GM13976 (cell line): ENCODE measurements around the gene HID1.

Experiments
- DNase-seq: peaks from one replicate; pipeline ENCODE4 v3.0.0; 2012; ENCODE audit warnings: low spot score
- CTCF ChIP-seq: IDR thresholded peaks from 2 replicates; pipeline ENCODE4 v1.5.1; 2012; ENCODE audit warnings: borderline replicate concordance, mild to moderate bottlenecking; ENCODE audit not compliant: insufficient read depth; ENCODE audit errors: extremely low read depth, missing control alignments, control extremely low read depth
- in situ Hi-C: fragments of 300-500 bp; cut with MboI; formaldehyde crosslinking; loops from one replicate; pipeline ENCODE4 v1.12.0; 2022; ENCODE audit warnings: low sequenced_read_pairs, mixed read lengths, inconsistent platforms; ENCODE audit not compliant: unreplicated experiment

The HID1 gene

DNA sequence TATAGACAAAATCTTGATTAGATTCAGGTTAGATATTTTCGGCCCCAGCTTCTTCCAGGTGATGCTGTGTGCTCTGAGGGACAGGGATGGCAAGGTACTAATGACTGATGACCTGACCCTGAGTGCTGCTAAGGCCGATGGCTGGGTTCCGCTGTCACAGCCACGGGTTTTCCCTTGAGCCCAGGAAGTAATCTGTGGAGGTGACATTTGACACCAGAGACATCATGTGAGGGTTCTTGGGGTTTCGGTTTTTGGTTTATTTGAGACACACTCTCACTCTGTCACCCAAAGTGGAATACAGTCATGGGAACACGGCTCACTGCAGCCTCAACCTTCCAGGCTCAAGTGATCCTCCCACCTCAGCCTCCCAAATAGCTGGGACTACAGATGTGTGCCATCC is 27.0 kb downstream of the HID1 start:
- no peak for TF ChIP-seq CTCF
- peak; percentile 85 for DNase-seq
- in situ Hi-C loops = no loop called here

DNA sequence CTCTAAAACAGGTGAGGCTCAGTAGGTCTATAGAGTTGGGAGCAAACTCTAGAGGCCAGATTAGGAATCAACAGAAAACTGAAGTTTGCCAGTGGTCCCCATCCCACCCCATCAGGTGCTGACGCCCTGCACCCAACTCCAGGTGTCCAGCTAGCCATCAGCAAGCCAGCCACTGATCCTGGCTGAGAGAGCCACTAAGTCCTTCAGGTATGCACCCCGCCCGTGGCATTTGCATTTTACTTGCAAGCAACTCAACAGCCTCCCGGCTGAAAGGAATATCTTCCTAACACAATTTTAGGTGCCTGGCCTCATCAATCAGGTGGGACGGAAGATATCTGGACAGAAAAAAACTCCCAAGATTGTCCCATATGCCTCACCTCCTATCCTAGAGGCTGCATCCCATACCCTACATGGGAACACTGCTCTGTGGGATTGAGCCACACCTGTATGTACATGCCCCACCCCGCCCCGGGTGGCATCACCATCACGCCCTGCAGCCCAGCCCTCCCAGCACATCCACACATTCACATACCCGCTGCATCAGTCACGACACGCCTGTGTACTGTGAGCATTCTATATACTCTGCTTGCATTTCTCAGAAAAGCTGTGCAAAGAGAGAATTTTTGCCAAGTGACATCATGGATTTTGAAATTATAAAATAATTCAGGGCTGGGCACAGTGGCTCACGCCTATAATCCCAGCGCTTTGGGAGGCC is 28.6 kb downstream of the HID1 start:
- in situ Hi-C loops = no loop called here
- DNase-seq = no peak
- no peak for TF ChIP-seq CTCF

DNA sequence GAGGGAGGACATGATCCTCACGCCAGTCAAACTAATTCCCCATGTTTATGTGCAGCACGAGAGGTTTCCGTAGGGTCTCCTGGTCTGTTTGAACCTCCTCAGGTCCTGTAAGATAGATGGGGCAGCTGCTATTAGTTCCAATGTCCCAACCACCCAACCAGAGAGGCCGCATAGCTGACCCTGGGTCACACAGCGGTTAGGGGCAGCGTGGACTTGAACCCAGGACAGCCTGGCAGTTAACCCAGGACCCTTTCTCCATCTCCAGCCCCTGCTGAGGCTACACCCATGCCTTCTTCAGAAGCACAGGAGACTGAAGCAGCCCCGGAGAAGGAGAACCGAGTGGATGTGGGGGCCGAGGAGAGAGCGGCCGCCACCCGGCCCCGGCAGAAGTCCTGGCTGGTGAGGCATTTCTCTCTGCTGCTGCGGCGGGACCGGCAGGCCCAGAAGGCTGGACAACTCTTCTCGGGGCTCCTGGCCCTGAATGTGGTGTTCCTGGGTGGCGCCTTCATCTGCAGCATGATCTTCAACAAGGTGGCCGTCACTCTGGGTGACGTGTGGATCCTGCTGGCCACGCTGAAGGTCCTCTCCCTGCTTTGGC is 31.3 kb downstream of the HID1 start:
- in situ Hi-C loops = no loop called here
- TF ChIP-seq CTCF = no peak
- DNase-seq = no peak

DNA sequence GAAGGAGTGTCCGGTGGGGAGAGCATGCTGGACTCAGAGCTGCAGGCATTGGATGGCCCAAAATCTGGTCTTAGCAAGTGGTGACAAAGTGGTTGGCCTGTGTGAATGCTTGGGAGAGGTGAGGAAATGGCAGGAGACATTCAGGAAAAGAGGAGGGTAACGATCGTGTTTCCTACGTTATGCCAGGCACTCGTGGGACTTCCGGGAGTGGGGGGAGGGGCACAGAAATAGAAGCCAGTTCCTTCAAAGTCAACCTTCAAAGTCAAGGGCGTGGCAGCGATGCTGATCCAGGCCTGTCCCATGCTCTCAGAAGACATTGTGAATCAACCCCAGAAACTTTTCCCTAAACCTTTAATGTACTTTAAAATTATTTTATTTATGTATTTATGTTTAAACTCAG is 33.0 kb downstream of the HID1 start:
- in situ Hi-C loops = no loop called here
- no peak for DNase-seq
- TF ChIP-seq CTCF = no peak

GRCh38 chr17:74938194-74938950 is 34.2 kb downstream of the HID1 start:
- no peak for TF ChIP-seq CTCF
- DNase-seq = no peak
- in situ Hi-C loops = no loop called here

- no peak for TF ChIP-seq CTCF
- in situ Hi-C loops = no loop called here
- DNase-seq = no peak
Measured at GRCh38 chr17:74937064-74938051, 35.2 kb downstream of the HID1 start.
